Liver (tissue), 3 donors: Measurements from ENCODE around the gene BTN2A1.

Experiments used
- EGR1 ChIP-seq, 2 donors: IDR thresholded peaks; 2 replicates each; pipeline ENCODE4 v1.6.1; 2016 to 2018; ENCODE audit warnings: antibody characterized with exemption in 2 of 2, low read depth in 2 of 2
- FOXA2 ChIP-seq: IDR thresholded peaks from 2 replicates; pipeline ENCODE4 v1.6.1; 2016; ENCODE audit warnings: antibody characterized with exemption
- GABPA ChIP-seq, 2 donors: IDR thresholded peaks in 1 of 2; conservative IDR thresholded peaks in 1 of 2; 2 replicates each; pipeline ENCODE4 v1.6.1; 2016; ENCODE audit warnings: antibody characterized with exemption in 2 of 2, mild to moderate bottlenecking in 1 of 2, moderate library complexity in 1 of 2
- HNF4A ChIP-seq, 2 donors: conservative IDR thresholded peaks; 2 replicates each; pipeline ENCODE4 v1.6.1; 2016; ENCODE audit warnings: antibody characterized with exemption in 2 of 2, mild to moderate bottlenecking in 2 of 2
- HNF4G ChIP-seq: IDR thresholded peaks from 2 replicates; pipeline ENCODE4 v1.6.1; 2016; ENCODE audit warnings: antibody characterized with exemption
- SP1 ChIP-seq: IDR thresholded peaks from 2 replicates; pipeline ENCODE4 v1.6.1; 2018; ENCODE audit warnings: antibody characterized with exemption, mild to moderate bottlenecking
- YY1 ChIP-seq: IDR thresholded peaks from 2 replicates; pipeline ENCODE4 v1.6.1; 2016; ENCODE audit warnings: antibody characterized with exemption, mild to moderate bottlenecking
- TF ChIP-seq, protein P1 (sequence below): fragments of 150-350 bp; IDR thresholded peaks from 2 replicates; pipeline ENCODE4 v1.5.1; 2017; ENCODE audit warnings: improper control_type of control experiment, low read depth, low read length; ENCODE audit not compliant: missing input control
- TF ChIP-seq, protein P2 (sequence below): IDR thresholded peaks from 2 replicates; pipeline ENCODE4 v1.6.1; 2016; ENCODE audit warnings: antibody characterized with exemption, mild to moderate bottlenecking
- TF ChIP-seq, protein P3 (sequence below): IDR thresholded peaks from 2 replicates; pipeline ENCODE4 v1.6.1; 2016; ENCODE audit warnings: antibody characterized with exemption
- donor health status: healthy.
- donor health status: healthy.

DNA sequence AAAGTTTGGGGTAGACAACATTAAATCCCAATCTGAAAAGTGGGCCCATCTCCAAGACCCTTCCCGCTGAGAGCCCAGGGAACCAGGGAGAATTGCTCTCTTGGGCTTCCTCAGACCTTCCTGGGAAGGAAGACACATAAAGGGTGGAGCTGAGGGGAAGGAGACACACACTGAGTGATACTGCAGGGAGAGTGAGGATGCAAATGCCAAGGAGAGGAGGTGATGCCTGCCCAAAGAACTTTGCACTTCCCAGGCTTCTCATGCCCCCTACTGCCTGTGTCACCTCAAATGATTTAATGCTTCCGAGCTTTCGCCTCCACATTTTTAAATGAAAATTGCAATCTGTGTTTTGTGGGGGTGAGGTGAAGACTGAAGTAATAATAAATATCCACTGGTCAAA lies 7.5 kb upstream of the BTN2A1 start:
- TF ChIP-seq, protein P1, sequence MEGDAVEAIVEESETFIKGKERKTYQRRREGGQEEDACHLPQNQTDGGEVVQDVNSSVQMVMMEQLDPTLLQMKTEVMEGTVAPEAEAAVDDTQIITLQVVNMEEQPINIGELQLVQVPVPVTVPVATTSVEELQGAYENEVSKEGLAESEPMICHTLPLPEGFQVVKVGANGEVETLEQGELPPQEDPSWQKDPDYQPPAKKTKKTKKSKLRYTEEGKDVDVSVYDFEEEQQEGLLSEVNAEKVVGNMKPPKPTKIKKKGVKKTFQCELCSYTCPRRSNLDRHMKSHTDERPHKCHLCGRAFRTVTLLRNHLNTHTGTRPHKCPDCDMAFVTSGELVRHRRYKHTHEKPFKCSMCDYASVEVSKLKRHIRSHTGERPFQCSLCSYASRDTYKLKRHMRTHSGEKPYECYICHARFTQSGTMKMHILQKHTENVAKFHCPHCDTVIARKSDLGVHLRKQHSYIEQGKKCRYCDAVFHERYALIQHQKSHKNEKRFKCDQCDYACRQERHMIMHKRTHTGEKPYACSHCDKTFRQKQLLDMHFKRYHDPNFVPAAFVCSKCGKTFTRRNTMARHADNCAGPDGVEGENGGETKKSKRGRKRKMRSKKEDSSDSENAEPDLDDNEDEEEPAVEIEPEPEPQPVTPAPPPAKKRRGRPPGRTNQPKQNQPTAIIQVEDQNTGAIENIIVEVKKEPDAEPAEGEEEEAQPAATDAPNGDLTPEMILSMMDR: no peak
- TF ChIP-seq HNF4A (conservative IDR thresholded peaks at IDR 0.05): no peak
- TF ChIP-seq HNF4G: no peak
- TF ChIP-seq SP1: no peak
- no peak for TF ChIP-seq EGR1 (IDR thresholded peaks at IDR 0.05; ENCODE audit: low read depth in 2 of 2)
- TF ChIP-seq, protein P2, sequence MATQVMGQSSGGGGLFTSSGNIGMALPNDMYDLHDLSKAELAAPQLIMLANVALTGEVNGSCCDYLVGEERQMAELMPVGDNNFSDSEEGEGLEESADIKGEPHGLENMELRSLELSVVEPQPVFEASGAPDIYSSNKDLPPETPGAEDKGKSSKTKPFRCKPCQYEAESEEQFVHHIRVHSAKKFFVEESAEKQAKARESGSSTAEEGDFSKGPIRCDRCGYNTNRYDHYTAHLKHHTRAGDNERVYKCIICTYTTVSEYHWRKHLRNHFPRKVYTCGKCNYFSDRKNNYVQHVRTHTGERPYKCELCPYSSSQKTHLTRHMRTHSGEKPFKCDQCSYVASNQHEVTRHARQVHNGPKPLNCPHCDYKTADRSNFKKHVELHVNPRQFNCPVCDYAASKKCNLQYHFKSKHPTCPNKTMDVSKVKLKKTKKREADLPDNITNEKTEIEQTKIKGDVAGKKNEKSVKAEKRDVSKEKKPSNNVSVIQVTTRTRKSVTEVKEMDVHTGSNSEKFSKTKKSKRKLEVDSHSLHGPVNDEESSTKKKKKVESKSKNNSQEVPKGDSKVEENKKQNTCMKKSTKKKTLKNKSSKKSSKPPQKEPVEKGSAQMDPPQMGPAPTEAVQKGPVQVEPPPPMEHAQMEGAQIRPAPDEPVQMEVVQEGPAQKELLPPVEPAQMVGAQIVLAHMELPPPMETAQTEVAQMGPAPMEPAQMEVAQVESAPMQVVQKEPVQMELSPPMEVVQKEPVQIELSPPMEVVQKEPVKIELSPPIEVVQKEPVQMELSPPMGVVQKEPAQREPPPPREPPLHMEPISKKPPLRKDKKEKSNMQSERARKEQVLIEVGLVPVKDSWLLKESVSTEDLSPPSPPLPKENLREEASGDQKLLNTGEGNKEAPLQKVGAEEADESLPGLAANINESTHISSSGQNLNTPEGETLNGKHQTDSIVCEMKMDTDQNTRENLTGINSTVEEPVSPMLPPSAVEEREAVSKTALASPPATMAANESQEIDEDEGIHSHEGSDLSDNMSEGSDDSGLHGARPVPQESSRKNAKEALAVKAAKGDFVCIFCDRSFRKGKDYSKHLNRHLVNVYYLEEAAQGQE: no peak
- no peak for TF ChIP-seq YY1
- TF ChIP-seq GABPA (IDR thresholded peaks at IDR 0.05 in 1 of 2, conservative IDR thresholded peaks at IDR 0.05 in 1 of 2): no peak
- TF ChIP-seq FOXA2: no peak
- TF ChIP-seq, protein P3, sequence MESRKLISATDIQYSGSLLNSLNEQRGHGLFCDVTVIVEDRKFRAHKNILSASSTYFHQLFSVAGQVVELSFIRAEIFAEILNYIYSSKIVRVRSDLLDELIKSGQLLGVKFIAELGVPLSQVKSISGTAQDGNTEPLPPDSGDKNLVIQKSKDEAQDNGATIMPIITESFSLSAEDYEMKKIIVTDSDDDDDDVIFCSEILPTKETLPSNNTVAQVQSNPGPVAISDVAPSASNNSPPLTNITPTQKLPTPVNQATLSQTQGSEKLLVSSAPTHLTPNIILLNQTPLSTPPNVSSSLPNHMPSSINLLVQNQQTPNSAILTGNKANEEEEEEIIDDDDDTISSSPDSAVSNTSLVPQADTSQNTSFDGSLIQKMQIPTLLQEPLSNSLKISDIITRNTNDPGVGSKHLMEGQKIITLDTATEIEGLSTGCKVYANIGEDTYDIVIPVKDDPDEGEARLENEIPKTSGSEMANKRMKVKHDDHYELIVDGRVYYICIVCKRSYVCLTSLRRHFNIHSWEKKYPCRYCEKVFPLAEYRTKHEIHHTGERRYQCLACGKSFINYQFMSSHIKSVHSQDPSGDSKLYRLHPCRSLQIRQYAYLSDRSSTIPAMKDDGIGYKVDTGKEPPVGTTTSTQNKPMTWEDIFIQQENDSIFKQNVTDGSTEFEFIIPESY: no peak
